Effector memory CD4-positive, alpha-beta T cell (primary cell): ENCODE measurements around the gene RRBP1.

Experiments
- DNase-seq, 3 donors: peaks; one replicate each; pipeline ENCODE4 v3.0.0-alpha.2; 2020
- H3K27ac ChIP-seq: 2 replicates; pipeline ENCODE4 v1.7.0; 2013; ENCODE audit warnings: mild to moderate bottlenecking, low read length, moderate library complexity; ENCODE audit not compliant: insufficient read depth, poor library complexity, severe bottlenecking
- H3K27me3 ChIP-seq: replicated peaks from 2 replicates; pipeline ENCODE4 v1.7.0; 2013; ENCODE audit warnings: mild to moderate bottlenecking, low read length; ENCODE audit not compliant: insufficient read depth, control insufficient read depth, poor library complexity, severe bottlenecking
- H3K36me3 ChIP-seq: 2 replicates; pipeline ENCODE4 v1.7.0; 2013; ENCODE audit warnings: mild to moderate bottlenecking, low read length, moderate library complexity; ENCODE audit not compliant: control insufficient read depth, insufficient read depth
- H3K4me1 ChIP-seq: 2 replicates; pipeline ENCODE4 v1.7.0; 2013; ENCODE audit warnings: low read length, mild to moderate bottlenecking; ENCODE audit not compliant: control insufficient read depth, insufficient read depth, poor library complexity, severe bottlenecking
- H3K4me3 ChIP-seq: 2 replicates; pipeline ENCODE4 v1.7.0; 2013; ENCODE audit warnings: low read length, low read depth, mild to moderate bottlenecking; ENCODE audit not compliant: insufficient read depth, poor library complexity, severe bottlenecking
- H3K9me3 ChIP-seq: 2 replicates; pipeline ENCODE4 v1.7.0; 2013; ENCODE audit warnings: mild to moderate bottlenecking, low read length, moderate library complexity; ENCODE audit not compliant: control insufficient read depth

The RRBP1 gene

GRCh38 chr20:17584689-17585088, 97.4 kb downstream of the RRBP1 start:
- Histone ChIP-seq H3K36me3 (no peaks in the 10 kb centered on the region), H3K9me3 (no peaks in the 10 kb centered on the region), H3K27me3 (no peaks in the 10 kb centered on the region), H3K4me3 (no peak overlapping the region), H3K4me1 (no peaks in the 10 kb centered on the region), H3K27ac (no peak overlapping the region)
- DNase-seq, result no peak

- no peak for DNase-seq
- no peaks in the 10 kb centered on the region for H3K9me3 ChIP-seq
These were observed 98.9 kb downstream of the RRBP1 start for GRCh38 chr20:17583126-17583525.

GRCh38 chr20:17580895-17581294, 101.1 kb downstream of the RRBP1 start:
- H3K4me1 ChIP-seq, result no peaks in the 10 kb centered on the region
- H3K9me3 ChIP-seq, result no peaks in the 10 kb centered on the region
- no peak overlapping the region for H3K4me3 ChIP-seq
- no peaks in the 10 kb centered on the region for H3K27me3 ChIP-seq
- DNase-seq, result no peak
- H3K27ac ChIP-seq, result no peak overlapping the region
- H3K36me3 ChIP-seq, result no peaks in the 10 kb centered on the region

More at GRCh38 chr20:17583126-17583525, 98.9 kb downstream of the RRBP1 start:
- Histone ChIP-seq H3K36me3 (no peaks in the 10 kb centered on the region), H3K4me1 (no peaks in the 10 kb centered on the region), H3K27ac (no peak overlapping the region), H3K27me3 (no peaks in the 10 kb centered on the region), H3K4me3 (no peak overlapping the region)

GRCh38 chr20:17579369-17580039, 102.5 kb downstream of the RRBP1 start:
- no peak overlapping the region for H3K27ac ChIP-seq
- H3K4me3 ChIP-seq, result no peak overlapping the region
- H3K36me3 ChIP-seq, result no peaks in the 10 kb centered on the region
- no peaks in the 10 kb centered on the region for H3K4me1 ChIP-seq
- H3K27me3 ChIP-seq, result no peaks in the 10 kb centered on the region
- DNase-seq, result no peak
- no peaks in the 10 kb centered on the region for H3K9me3 ChIP-seq

GRCh38 chr20:17576215-17576614, 105.8 kb downstream of the RRBP1 start:
- no peak for DNase-seq
- Histone ChIP-seq H3K27ac (no peak overlapping the region), H3K36me3 (no peaks in the 10 kb centered on the region), H3K4me3 (no peak overlapping the region), H3K9me3 (no peaks in the 10 kb centered on the region), H3K4me1 (peaks cover 3% of the 10 kb centered on the region), H3K27me3 (no peaks in the 10 kb centered on the region)

- Histone ChIP-seq H3K4me3 (no peak overlapping the region), H3K27me3 (no peaks in the 10 kb centered on the region), H3K36me3 (no peaks in the 10 kb centered on the region), H3K27ac (no peak overlapping the region), H3K9me3 (no peaks in the 10 kb centered on the region), H3K4me1 (peaks cover 7% of the 10 kb centered on the region)
- DNase-seq, result no peak
These were observed 108.6 kb downstream of the RRBP1 start for GRCh38 chr20:17573463-17573862.

GRCh38 chr20:17572034-17572638, 109.9 kb downstream of the RRBP1 start:
- Histone ChIP-seq H3K27me3 (no peaks in the 10 kb centered on the region), H3K36me3 (no peaks in the 10 kb centered on the region), H3K9me3 (no peaks in the 10 kb centered on the region), H3K27ac (no peak overlapping the region), H3K4me3 (no peak overlapping the region), H3K4me1 (peaks cover 7% of the 10 kb centered on the region)
- no peak for DNase-seq

GRCh38 chr20:17571153-17571527, 110.9 kb downstream of the RRBP1 start:
- DNase-seq, result no peak
- Histone ChIP-seq H3K36me3 (no peaks in the 10 kb centered on the region), H3K27ac (no peak overlapping the region), H3K27me3 (no peaks in the 10 kb centered on the region), H3K9me3 (no peaks in the 10 kb centered on the region), H3K4me1 (peaks cover 7% of the 10 kb centered on the region), H3K4me3 (peak overlapping the region; percentile 92)

GRCh38 chr20:17570347-17571152, 111.5 kb downstream of the RRBP1 start:
- Histone ChIP-seq H3K4me1 (peaks cover 7% of the 10 kb centered on the region), H3K27ac (peak overlapping the region; percentile 75), H3K27me3 (no peaks in the 10 kb centered on the region), H3K4me3 (peak overlapping the region; percentile 92), H3K36me3 (no peaks in the 10 kb centered on the region), H3K9me3 (no peaks in the 10 kb centered on the region)
- DNase-seq, result peak in 1 of 3 donors; percentile 0
